GM21723 (cell line): ENCODE results near the gene HTT.

Source experiments
- ATAC-seq: cut with Tn5 transposase; IDR thresholded peaks from one replicate; pipeline ENCODE4 v1.9.1; 2021; ENCODE audit warnings: mild to moderate bottlenecking, moderate library complexity; ENCODE audit not compliant: unreplicated experiment

The HTT gene

GRCh38 chr4:3197366-3198105 is 123.1 kb downstream of the HTT start:
- ATAC-seq, result no peak

- ATAC-seq, result no peak
Observed at GRCh38 chr4:3198906-3199305, 124.4 kb downstream of the HTT start.

- no peak for ATAC-seq
Observed at GRCh38 chr4:3199653-3200422, 125.4 kb downstream of the HTT start.

- ATAC-seq, result no peak
Observed at GRCh38 chr4:3200423-3201090, 126.1 kb downstream of the HTT start.

- ATAC-seq, result peak; percentile 58
Observed at GRCh38 chr4:3201718-3202702, 127.5 kb downstream of the HTT start.

GRCh38 chr4:3202836-3203820 is 128.6 kb downstream of the HTT start:
- no peak for ATAC-seq

- no peak for ATAC-seq
Observed at GRCh38 chr4:3203971-3204431, 129.5 kb downstream of the HTT start.

- ATAC-seq, result no peak
Observed at GRCh38 chr4:3205995-3206394, 131.5 kb downstream of the HTT start.

GRCh38 chr4:3206439-3207100 is 132.1 kb downstream of the HTT start:
- ATAC-seq, result no peak

- ATAC-seq, result no peak
Observed at GRCh38 chr4:3207531-3208037, 133.1 kb downstream of the HTT start.

GRCh38 chr4:3208826-3209225 is 134.3 kb downstream of the HTT start:
- ATAC-seq, result no peak

GRCh38 chr4:3209551-3210325 is 135.3 kb downstream of the HTT start:
- no peak for ATAC-seq

GRCh38 chr4:3210467-3210866 is 136.0 kb downstream of the HTT start:
- no peak for ATAC-seq

GRCh38 chr4:3211866-3212265 is 137.4 kb downstream of the HTT start:
- no peak for ATAC-seq

- ATAC-seq, result no peak
Observed at GRCh38 chr4:3212391-3213105, 138.1 kb downstream of the HTT start.

- no peak for ATAC-seq
Observed at GRCh38 chr4:3213106-3213425, 138.6 kb downstream of the HTT start.

- ATAC-seq, result no peak
Observed at GRCh38 chr4:3213661-3214250, 139.3 kb downstream of the HTT start.
